Tibial nerve (tissue), 3 donors: ENCODE measurements around the gene DNAJA3.

Source experiments
- POLR2A ChIP-seq, 2 donors: fragments of 450-650 bp; IDR thresholded peaks; one replicate each; pipeline ENCODE4 v1.6.1; 2017; ENCODE audit warnings: antibody characterized with exemption in 2 of 2, mild to moderate bottlenecking in 2 of 2, moderate library complexity in 2 of 2
- TF ChIP-seq, protein P1 (sequence below), 5 experiments: fragments of 200-600 bp in 3 of 5; fragments of 450-650 bp in 2 of 5; sonication (generic) in 3 of 5; IDR thresholded peaks; one replicate each; pipeline ENCODE4 v1.5.1; 2016 to 2019; ENCODE audit warnings: antibody characterized with exemption in 5 of 5, mild to moderate bottlenecking in 3 of 5, moderate library complexity in 2 of 5

DNA sequence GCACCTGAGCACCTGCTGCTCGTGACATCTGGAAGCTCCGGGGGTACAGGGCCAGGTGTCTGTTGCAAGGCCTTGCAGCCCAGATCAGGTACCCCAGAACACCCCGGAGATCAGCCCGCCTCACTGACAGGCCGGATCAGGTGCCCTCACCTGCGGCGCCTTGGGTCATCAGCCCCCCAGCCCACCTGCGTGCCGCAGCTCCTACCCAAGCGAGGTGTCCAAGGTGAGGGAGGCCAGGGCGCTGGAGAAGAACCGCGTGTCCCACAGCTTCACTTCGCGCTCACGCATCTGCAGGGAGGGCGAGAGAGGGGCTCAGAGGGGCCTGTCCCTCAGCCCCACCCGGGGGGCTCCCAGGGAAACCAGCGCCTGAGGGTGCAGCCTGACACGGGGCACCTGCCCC lies 37.9 kb upstream of the DNAJA3 start:
- TF ChIP-seq, protein P1, sequence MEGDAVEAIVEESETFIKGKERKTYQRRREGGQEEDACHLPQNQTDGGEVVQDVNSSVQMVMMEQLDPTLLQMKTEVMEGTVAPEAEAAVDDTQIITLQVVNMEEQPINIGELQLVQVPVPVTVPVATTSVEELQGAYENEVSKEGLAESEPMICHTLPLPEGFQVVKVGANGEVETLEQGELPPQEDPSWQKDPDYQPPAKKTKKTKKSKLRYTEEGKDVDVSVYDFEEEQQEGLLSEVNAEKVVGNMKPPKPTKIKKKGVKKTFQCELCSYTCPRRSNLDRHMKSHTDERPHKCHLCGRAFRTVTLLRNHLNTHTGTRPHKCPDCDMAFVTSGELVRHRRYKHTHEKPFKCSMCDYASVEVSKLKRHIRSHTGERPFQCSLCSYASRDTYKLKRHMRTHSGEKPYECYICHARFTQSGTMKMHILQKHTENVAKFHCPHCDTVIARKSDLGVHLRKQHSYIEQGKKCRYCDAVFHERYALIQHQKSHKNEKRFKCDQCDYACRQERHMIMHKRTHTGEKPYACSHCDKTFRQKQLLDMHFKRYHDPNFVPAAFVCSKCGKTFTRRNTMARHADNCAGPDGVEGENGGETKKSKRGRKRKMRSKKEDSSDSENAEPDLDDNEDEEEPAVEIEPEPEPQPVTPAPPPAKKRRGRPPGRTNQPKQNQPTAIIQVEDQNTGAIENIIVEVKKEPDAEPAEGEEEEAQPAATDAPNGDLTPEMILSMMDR (IDR thresholded peaks at IDR 0.05) = no peak
- no peak for TF ChIP-seq POLR2A (IDR thresholded peaks at IDR 0.05)
